Sigmoid colon (tissue), 3 donors: Measurements from ENCODE around the gene NPPA.

Source experiments
- CTCF ChIP-seq, 4 experiments: fragments of 450-650 bp in 3 of 4; fragments of 200-600 bp in 1 of 4; IDR thresholded peaks; one replicate each; pipeline ENCODE4 v1.5.1; 2016 to 2019; ENCODE audit warnings: antibody characterized with exemption in 4 of 4, mild to moderate bottlenecking in 3 of 4, moderate library complexity in 2 of 4
- POLR2A ChIP-seq, 2 donors: fragments of 450-650 bp; IDR thresholded peaks; one replicate each; pipeline ENCODE4 v1.6.1; 2016; ENCODE audit warnings: antibody characterized with exemption in 2 of 2, mild to moderate bottlenecking in 2 of 2, moderate library complexity in 2 of 2

- TF ChIP-seq CTCF (IDR thresholded peaks at IDR 0.05) (no peak), POLR2A (IDR thresholded peaks at IDR 0.05) (no peak)
Observed at GRCh38 chr1:11800391-11800755, 47.2 kb downstream of the NPPA start.
